GM18867 (cell line): ENCODE data around the gene GRAMD1B.

Experiments used
- ATAC-seq: cut with Tn5 transposase; IDR thresholded peaks from one replicate; pipeline ENCODE4 v1.9.1; 2021; ENCODE audit warnings: mild to moderate bottlenecking, moderate library complexity; ENCODE audit not compliant: unreplicated experiment

Gene GRAMD1B

DNA sequence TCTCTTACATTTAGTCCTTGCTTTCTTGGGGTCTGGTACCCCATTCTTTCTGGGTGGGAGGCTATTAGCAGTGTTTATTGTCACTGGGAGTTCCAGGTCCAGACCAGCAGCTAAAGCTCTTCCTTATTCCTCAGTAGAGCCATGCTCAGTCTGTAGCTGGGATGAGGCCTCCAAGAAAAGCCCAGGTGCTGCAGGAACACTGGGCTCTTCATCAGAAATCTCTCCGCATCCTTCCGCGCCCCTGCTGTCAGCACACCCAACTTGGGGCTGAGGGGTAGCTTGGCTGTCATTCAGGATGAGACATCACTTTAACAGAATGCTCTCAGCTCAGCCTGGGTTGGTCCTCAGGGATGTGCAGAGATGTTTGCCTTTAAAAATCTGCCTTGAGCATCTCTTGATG lies 97.5 kb downstream of the GRAMD1B start:
- no peak for ATAC-seq

DNA sequence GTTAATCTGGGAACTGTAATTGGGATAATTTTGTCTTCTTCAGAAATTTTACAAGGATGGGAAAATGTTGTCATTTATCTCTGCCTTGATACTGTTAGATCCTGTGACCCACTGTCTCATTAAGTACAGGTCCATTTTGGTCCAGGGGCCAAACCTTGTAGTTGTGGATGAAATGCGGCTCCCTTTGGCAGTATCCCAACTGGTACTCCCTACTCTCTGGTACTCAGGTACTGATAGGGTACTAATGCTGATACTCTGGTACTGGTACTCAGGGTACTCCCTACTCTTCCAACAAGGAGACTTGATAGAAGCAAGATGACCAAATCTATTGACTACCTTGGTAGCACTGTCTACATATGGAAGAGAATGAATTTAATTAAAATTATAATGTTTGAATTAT lies 97.9 kb downstream of the GRAMD1B start:
- ATAC-seq, result no peak

DNA sequence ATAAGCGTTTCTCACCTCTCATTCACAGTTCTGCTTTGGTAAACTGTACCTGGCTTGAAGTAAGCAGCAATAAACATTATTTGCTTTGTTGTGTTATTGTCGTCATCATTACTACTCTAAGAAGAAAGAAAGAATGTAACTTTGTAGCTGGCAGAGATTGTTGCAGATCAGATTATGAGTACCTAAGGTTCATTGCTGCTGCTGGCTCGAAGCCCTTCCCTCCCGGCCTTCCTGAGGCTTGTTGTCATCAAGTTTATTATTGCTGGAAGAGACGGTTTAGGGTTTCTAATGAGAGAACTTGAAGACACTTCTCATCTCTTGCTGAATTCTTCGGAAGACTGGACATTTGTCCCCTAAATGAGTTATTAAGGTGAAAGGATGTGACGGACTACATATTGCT lies 101.3 kb downstream of the GRAMD1B start:
- ATAC-seq, result no peak

DNA sequence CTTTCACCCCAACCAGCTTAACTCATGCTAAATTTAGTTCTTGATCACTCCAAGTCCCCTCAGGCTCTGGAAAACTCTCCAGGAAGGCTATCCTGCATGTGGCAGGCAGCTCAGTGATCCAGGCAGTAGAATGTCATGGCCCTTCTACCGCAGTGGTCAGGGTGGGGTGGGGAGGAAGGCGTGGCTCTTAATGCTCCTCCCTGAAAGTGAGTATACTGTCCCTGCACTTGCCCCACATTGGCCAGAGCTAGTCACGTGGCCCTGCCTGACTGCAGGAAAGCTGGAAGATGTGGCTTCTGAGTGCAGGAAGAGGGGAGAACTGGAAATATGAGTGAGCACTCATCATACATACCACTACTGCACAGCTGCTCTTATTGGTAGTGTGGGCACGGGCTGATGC lies 102.1 kb downstream of the GRAMD1B start:
- ATAC-seq, result no peak

DNA sequence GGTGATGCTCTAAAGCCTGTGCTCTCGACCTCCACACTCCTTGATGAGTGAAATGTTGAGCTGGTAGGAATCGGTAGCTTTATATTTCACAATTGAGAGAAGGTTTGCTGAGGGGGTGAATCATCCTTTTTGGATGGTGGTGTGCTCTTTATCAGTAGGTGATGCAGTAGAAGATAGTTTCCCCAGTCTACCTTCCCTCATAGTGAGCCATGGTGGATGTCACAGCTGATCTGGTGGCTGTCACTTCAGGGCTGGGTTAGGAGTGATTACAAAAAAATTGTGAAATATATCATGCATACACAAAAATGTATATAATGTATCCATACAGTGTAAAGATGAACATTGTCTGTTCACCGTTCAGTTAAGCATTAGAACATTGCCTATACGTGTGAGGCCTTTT lies 105.3 kb downstream of the GRAMD1B start:
- no peak for ATAC-seq

DNA sequence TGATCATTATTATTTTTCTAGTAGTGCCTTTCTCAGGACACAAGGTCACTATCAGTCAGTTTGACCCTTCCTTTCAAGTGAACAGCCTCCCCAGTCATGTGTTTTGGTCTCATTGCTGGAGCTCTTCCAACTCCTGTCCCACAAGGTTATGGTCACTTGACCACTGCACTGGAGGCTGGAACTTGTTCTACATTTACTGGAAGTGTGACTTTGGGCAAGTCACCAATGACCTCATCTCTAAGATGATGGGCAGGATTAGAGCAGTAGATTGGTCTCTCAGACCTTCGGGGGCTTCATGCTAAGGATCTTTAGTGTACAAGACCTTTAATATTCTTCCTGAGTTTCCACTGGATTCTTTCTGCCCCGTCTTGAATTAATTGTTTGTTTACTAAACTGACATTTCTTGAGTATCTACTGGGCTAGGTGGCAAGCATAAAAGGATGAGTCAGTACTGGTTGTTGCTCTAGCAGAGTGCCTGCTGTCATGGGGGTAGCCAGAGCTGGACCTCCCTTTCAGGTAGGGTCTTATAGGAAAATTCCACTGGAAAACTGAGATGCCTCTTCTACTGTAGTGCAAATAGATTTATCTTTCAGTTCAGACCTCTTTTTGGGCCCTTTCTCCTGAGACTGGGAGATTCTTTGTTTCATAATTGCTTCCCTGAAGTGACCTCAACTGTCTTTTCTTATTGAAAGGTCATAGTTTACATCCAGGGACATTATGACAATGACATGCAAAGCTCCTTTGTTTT lies 106.8 kb downstream of the GRAMD1B start:
- no peak for ATAC-seq

DNA sequence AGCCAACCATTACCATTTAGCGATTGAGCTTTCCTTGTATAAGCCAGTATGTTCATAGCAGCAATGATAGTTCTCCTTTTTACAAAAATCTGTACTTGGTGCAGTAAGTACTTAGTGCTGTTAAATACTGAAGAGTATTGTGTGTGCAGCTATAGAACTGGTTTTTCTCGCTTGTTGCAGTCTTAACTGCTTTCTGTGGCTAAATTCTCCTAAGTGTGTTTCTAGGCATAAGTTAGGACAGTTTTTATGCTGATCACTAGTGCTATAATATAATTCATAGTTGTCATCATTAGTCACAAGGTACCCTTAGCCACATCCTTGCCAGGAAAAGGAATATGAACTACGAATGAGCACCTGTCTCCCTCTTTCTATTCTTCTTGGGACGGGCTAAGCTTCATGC lies 107.7 kb downstream of the GRAMD1B start:
- no peak for ATAC-seq

DNA sequence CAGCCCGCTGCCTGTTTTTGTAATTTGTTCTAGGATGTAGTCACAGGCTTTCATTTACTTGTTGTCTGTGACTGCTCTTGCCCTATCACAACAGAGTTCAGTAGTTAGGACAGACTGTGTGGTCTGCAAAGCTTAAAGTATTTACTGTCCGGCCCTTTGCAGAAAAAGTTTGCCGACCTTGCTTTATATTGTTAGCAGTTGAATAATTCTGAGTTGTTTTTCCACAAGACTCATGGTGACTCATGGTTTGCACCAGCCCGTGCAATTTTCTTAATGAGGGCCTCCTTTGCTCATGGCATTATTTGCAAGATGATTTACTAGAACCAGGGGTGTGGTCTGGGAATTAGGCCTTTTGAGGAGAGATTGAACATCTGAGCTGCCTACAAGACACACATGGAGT lies 113.7 kb downstream of the GRAMD1B start:
- no peak for ATAC-seq

DNA sequence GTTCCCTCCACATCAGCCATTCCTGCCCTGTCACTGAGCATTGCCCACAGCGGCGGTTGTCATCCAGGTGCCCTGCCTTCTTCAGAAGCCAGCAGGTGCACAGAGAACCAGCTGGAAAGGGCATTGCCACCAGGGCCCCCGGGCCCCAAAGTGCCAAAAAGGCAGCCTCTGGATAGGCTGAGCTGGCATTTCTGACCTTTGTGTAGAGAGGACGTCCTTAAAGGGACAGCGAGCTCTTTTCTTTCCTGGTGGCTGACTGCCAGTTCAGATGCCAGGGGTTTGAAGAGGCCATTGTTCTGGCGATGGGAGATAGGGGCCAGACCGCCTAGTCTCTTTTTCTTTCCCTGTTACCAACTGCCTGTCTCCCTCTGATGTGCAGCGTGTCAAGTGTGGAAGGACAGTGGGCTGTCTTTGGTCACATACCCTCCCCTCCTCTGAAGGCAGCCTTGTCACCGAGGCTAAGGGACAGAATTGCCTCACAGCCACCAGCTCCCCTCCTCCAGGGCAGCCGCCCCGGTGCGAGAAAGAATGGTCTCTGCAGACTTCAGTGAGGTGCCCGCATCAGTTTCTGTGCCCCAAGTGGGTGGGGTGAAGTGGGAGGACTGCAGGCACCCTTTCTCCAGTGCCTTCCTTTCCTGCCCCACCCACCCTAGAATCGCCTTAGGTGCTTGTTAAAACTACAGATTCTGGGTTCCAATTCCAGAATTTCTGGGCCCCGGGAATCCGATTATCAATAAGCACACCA lies 114.7 kb downstream of the GRAMD1B start:
- ATAC-seq, result no peak

DNA sequence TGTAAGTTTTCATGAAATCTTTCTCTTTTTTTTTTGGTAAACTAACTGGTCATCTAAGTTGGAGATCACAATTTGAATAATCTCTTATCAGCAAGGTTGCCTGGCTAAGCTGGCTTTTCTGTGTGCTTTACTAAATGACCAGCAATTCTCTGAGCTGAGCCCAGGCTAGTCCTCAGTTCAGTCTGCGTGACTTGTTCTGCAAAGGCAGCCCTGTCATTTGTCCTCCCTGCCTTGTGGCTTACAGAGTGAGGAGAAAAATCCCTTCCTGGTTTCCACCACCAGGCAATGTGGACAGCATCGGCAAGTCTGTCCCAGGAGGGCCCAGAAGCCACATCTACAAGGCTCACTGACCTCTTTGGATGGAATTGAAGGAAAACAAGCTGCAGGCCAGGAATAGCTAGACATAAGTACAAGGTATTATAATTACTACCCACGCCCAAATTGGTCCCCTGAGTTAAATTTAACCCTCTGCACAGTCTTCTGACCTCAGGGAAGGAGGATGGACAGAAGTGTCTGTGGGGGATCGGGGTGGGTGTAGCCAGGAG lies 115.7 kb downstream of the GRAMD1B start:
- ATAC-seq, result no peak

DNA sequence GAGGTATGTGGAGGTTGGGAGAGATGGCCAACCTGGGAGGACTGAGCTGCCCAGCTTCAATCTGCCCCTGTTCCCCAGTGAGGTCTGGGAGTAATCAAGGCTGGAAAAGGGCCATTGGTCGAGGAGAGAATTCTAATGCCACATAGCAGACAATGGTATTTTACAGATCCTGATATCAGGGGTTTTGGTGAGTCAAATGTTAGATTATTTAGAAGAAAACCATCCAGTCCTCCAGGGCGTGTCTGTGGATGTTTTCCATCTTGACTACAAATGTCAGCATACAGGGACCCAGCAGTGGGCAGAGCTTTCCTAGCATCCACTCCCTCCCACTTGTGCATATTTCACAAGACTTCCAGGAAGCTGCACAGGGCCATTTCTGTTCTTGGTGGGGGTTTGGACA lies 116.4 kb downstream of the GRAMD1B start:
- no peak for ATAC-seq

DNA sequence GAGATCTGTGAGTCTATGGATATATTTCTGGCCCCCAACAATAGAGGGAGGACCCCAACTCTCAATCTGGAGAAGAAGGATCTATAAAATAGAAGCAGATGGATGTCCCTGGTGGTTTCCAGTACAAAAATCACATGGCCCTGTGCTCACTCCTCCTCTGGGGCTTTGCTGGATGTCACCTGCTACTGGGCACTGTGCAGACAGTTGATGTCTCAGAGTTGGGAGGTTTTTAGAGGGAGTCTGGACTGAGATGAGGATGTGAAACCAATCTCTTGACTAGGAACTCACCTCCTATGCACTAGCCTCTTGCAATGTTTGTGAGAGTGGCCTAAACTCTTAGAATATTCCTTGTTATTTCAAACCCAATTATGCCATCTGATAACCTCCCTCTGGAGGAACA lies 117.1 kb downstream of the GRAMD1B start:
- peak; percentile 67 for ATAC-seq

DNA sequence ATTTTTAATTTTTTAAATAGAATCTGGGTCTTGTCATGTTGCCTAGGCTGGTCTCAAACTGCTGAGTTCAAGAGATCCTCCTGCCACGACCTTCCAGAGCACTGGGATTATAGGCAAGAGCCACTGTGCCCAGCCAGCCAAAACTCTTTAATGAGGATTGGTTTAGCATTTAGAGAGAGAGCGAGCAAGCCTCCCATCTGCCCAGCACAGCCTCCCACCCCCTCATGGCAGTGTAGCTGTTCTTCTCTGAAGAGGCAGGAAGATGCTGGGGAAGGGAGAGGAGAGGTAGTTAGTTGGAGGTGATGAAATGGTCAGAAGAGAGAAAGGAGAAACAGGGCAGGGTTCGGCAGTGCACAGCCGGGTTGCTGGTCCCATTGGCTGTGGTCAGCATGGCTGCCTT lies 118.7 kb downstream of the GRAMD1B start:
- no peak for ATAC-seq

DNA sequence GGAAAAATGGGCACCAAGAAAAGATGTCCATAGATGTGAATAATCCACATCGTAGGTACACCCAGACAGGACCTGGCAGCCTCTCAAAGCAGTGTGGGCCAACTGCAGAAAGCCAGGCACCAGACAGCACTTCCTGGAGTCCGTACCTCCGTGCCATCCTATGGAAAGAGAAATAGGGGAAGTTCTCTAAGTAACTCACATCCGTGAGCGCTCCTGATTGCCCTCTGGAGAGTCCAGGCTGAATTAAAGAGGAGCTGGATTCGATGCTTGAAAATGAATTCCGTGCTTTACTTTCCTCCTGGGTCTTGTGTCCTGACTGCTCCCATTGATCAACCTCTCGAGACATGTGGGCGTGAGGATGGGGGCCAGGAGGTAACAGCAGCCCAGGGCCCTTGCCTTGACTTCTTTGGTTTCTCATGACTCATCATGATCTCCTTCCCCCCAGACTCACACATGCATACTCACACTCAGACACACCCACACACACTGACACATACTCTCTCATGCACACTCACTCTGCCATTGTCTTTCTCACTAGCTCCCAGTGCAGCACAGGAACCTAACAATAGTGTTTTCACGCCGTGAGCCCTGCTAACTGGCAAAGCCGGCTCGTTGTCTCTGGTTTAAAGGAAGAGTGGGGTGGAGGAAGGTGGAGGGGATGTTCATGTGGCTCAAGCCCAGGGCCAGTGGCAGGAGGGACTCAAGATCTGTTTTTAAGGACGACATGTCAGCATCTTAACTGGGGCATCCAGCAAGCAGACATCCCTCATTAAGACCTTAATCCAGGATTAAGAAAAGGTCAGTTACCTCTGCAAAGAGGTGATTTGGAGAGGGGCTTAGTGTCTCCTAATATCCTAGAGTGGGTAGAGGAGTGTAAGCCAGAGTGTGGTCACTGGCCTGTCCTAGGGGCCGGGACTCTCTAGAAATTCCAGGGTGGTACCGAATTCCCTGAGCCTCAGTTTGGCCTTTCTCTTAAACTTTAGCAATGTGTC lies 120.2 kb downstream of the GRAMD1B start:
- ATAC-seq, result no peak

DNA sequence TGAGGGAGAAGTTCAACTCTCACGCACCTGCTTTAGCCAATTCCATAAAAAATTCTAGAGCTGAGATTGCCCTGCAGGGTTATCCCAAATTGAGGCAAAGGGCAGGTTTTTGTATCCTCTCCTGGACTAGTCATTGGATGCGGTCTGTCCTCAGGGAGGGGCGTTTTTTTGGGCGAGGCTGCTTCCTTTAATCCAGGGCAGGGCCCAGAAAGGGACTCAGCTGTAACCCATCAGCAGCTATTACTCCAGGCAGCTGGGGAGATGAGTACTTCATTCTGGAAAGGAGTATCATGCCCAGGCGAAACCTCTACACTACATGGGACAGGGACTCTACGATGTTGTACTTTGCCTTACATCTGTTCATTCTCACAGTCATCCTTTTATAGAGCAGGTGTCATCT lies 121.0 kb downstream of the GRAMD1B start:
- no peak for ATAC-seq

DNA sequence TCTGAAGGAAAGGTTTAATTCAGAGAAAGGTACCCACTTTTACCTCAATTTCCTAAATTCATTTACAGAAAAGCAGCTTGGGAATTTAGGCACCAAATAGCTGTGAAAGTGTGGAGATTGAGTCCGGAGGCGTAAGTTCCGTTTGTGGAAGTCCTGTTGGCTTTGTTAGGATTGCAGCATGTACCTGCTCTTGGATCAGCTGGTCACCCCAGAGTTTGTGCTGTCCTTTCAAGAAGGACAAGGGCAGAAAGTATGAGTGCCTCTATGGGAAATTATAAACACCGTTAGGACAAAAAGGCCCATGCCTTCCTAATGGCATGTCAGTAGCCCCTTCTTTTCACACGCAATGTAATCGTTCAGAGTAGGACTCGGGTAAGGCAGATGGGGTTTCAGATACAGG lies 126.6 kb downstream of the GRAMD1B start:
- no peak for ATAC-seq

DNA sequence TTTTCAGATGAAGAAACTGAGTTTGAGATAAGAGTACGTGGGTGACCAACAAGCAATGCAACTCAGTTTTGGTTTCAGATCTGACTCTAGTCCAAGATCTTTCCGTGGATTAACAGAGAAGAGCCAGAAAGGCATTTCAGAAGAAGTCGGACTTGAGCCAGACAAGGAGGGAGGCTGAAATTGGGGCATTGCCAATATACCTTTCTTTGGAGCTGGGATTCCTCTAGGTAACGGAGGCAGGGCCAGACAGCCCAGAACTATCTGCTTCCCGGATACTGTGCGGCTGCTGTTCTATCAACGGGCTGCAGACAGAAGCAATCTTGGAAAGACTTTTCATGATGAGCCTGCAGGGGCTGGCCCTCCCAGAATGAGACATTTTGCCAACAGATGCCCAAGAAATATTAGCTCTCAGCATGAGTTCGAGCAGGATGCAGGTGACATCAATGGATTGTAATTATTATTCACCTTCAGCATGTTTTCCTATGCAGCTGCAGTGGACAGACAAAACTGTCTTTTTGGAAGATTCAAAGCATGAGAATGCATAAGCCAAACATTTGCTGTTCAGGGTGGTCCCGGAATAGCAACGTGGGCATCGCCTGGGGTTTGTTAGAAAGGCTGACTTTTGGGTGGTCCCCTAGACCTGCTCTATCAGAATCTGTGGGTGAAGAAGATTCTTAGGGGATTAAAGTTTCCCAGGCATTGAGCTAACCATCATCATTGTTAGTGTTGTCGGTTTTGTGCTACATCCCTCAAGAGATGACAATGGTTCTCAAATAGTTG lies 128.7 kb downstream of the GRAMD1B start:
- no peak for ATAC-seq

DNA sequence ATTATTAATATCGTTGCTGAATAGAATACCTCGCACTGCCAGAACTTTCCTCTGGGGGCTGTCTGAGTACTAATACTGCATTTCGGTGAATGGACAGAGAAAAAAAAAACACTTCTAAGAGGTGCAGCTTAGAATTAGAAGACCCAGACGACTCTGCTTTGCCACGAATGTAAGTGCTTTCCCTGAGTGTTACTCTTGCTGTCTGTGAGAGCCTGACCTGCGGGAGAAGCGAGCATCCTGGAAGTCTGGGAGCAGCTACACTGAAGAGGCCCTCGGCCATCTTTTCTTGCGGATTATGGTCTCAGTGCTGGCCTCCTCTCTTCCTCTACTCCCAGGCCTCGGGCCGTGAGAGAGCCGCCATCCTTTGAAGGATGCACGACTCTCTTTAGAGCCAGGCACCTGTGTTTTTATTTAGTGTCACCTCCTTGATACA lies 129.5 kb downstream of the GRAMD1B start:
- ATAC-seq, result no peak

DNA sequence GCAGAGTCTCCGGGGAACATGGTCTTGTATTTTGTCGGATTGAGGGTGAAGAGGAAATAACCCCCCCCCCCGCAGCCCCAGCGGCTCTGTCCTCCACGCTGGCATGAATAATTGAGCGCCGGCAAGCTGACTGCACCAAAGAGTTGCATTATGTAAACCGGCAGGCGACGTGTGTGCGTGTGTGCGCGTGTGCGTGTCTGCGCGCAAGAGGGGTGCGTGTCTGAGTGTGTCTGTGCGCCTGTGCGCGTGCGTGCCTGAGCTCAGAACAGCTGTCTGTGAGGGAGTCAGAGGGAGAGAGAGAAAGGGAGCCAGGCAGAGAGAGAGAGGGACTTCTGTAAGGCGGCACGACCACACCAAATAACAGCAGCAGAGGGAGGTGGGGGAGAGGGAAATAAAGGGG lies 129.9 kb downstream of the GRAMD1B start:
- no peak for ATAC-seq

DNA sequence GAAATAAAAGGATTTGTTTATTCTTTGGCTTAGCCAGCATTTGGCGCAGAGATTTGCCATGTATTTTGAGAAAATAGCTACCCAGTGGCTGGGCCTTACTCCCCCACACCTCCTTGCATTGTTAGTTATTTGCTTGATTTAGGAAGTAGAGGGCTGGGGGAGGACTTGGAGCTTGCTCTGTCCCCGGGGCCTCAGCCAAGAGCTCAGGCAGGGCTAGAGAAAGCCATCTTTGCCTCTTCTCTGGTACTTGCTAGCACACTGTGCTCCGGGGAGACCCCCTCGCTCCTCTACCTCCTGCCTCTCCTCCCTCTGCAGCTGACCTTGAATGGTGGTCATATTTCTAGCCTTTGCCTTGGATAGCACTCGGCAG lies 131.3 kb downstream of the GRAMD1B start:
- ATAC-seq, result no peak
